Activated CD8-positive, alpha-beta T cell treated with anti-CD3 and anti-CD28 coated beads for 36 hours (primary cell): Measurements from ENCODE around the gene PDZRN4. TPM values are rescaled to one million over a fixed set of nuclear protein-coding genes. Genes with fewer than 3 reads are reported as not detected.

Experiments
- ATAC-seq: fragments of 200-7000 bp; cut with Tn5 transposase; one replicate; pipeline ENCODE4 v1.10.0; 2021; ENCODE audit warnings: mild to moderate bottlenecking, moderate library complexity
- CTCF ChIA-PET: fragments of 350-600 bp; sonication (Branson Sonifier 250); formaldehyde crosslinking; loops from one replicate; lab custom pipeline; 2021; ENCODE audit warnings: antibody characterized with exemption; lab: Charles Lee
- POLR2A ChIA-PET: fragments of 350-600 bp; sonication (Branson Sonifier 250); formaldehyde crosslinking; loops from one replicate; lab custom pipeline; 2021; ENCODE audit warnings: antibody characterized with exemption; lab: Charles Lee
- DNase-seq: peaks from one replicate; pipeline ENCODE4 v3.0.0-alpha.2; 2020
- H3K27ac Mint-ChIP-seq: one replicate; pipeline ENCODE4 v1.8.0; 2021; ENCODE audit warnings: mild to moderate bottlenecking, mixed read lengths
- H3K27me3 Mint-ChIP-seq: one replicate; pipeline ENCODE4 v1.8.0; 2021; ENCODE audit warnings: mixed read lengths
- H3K36me3 Mint-ChIP-seq: one replicate; pipeline ENCODE4 v1.8.0; 2021; ENCODE audit warnings: low read depth, mixed read lengths
- H3K4me1 Mint-ChIP-seq: one replicate; pipeline ENCODE4 v1.8.0; 2021; ENCODE audit warnings: low read depth, mixed read lengths
- H3K4me3 Mint-ChIP-seq: one replicate; pipeline ENCODE4 v1.8.0; 2021; ENCODE audit warnings: mild to moderate bottlenecking, moderate library complexity, mixed read lengths
- H3K9me3 Mint-ChIP-seq: one replicate; pipeline ENCODE4 v1.8.0; 2021; ENCODE audit warnings: mixed read lengths
- intact Hi-C: fragments of 100-400 bp; cut with micrococcal nuclease; formaldehyde crosslinking; loops from one replicate; pipeline ENCODE4 v1.10.0; 2022
- total RNA-seq, 2 experiments: library from RNA; stranded (reverse); gene quantifications; one replicate each; pipeline ENCODE4 v1.2.3, GENCODE V29; 2021
- TF ChIP-seq, protein P1 (sequence below): fragments of 200-600 bp; IDR thresholded peaks from one replicate; pipeline ENCODE4 v1.8.0; 2022; ENCODE audit warnings: antibody characterized with exemption, mild to moderate bottlenecking

Gene PDZRN4
- total RNA-seq, 2 experiments from 2014 or later: not detected

DNA sequence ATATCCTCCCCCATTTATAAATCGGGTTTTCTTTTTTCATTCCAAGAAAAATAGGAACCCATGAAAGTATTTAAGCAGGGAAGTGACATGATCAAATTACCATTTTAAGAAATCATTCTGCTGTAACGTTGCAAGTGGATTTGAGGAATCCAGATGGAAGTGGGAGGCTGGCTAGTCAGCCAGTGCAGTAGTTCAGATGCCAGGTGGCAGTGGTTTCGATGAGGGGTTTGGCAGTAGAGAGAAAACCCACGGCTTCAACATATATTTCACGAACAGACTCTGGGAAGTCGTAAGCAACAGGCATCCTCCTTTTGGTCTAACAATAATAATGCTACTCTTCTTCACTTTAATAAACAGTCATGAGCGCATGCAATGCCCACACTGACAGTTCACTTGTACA lies 25.0 kb downstream of the PDZRN4 start:
- TF ChIP-seq, protein P1, sequence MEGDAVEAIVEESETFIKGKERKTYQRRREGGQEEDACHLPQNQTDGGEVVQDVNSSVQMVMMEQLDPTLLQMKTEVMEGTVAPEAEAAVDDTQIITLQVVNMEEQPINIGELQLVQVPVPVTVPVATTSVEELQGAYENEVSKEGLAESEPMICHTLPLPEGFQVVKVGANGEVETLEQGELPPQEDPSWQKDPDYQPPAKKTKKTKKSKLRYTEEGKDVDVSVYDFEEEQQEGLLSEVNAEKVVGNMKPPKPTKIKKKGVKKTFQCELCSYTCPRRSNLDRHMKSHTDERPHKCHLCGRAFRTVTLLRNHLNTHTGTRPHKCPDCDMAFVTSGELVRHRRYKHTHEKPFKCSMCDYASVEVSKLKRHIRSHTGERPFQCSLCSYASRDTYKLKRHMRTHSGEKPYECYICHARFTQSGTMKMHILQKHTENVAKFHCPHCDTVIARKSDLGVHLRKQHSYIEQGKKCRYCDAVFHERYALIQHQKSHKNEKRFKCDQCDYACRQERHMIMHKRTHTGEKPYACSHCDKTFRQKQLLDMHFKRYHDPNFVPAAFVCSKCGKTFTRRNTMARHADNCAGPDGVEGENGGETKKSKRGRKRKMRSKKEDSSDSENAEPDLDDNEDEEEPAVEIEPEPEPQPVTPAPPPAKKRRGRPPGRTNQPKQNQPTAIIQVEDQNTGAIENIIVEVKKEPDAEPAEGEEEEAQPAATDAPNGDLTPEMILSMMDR: no peak
- no peak for DNase-seq
- Mint-ChIP-seq H3K27me3 (no peaks in the 10 kb centered on the region), H3K36me3 (no peaks in the 10 kb centered on the region), H3K9me3 (no peaks in the 10 kb centered on the region), H3K4me1 (no peaks in the 10 kb centered on the region), H3K4me3 (no peak overlapping the region), H3K27ac (no peak overlapping the region)
- CTCF ChIA-PET: no interaction called here
- POLR2A ChIA-PET: no interaction called here
- no peak for ATAC-seq
- intact Hi-C loops: no loop called here

DNA sequence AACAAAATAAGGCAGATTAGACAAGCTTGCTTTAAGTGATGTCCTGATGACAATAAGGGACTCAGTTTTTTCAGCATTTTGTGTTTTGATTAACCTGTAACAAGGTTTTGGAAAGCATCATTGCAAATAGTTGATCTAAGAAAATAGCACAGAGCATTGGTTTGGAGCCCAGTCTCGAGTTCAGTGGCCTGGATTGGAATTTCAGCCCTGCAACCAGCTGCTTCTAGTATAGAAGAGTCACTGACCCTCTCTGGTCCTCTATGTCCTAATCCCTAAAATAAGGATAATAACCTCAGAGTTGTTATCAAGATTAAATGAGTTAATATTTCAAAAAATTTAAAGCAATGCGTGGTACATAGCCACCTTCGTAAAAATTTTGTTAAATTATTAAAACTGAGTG lies 25.5 kb downstream of the PDZRN4 start:
- ATAC-seq (no peak), DNase-seq (no peak)
- ChIA-PET POLR2A (no interaction called here), CTCF (no interaction called here)
- Mint-ChIP-seq H3K9me3 (no peaks in the 10 kb centered on the region), H3K36me3 (no peaks in the 10 kb centered on the region), H3K4me3 (no peak overlapping the region), H3K4me1 (no peaks in the 10 kb centered on the region), H3K27ac (no peak overlapping the region), H3K27me3 (no peaks in the 10 kb centered on the region)
- TF ChIP-seq, protein P1: no peak
- intact Hi-C loops: no loop called here

DNA sequence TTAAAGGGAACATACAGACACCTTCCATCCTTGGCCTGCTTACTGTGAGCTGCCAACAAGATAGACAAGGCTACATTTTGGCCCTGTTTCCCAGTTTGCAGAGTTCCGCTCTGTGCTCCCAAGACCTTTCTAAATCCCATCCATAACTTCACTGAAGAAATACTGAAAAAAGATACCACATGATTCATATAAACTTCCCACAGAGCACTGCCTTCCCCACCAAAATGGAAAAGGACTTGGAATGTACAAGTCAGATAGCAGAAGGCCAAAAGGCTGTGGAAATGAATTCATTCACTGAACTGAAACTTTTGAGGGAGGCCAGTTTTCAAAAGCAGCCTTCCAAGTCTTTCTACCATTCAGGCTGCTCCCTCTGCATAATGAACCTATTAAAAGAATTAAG lies 29.6 kb downstream of the PDZRN4 start:
- no peak for ATAC-seq
- Mint-ChIP-seq H3K27ac (no peak overlapping the region), H3K4me3 (no peak overlapping the region), H3K9me3 (no peaks in the 10 kb centered on the region), H3K36me3 (no peaks in the 10 kb centered on the region), H3K4me1 (no peaks in the 10 kb centered on the region), H3K27me3 (no peaks in the 10 kb centered on the region)
- intact Hi-C loops: no loop called here
- ChIA-PET POLR2A (no interaction called here), CTCF (no interaction called here)
- TF ChIP-seq, protein P1: no peak
- DNase-seq: no peak

DNA sequence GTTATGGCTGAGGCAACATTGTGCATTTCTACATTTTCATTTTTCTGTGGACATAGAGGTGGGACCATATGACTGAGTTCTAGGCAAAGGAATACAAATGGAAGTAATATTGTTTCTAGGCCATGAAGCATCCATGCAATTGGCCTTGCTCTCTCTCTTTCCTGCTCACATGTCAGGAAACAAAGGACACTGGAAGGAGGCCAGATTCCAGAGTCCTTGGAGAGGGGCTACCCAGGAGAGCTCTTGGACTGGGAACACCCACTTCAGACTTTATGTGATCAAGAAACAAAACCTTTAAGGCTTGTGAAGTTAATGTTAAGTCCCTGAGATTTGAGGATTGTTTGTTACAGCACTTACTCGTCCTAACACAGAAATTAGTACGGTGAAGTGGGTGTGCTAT lies 32.8 kb downstream of the PDZRN4 start:
- ATAC-seq: no peak
- no peak for DNase-seq
- ChIA-PET POLR2A (interaction anchor here (0.6 kb wide), 1 partner anchor 97 kb away, joined by 3 read pairs; no protein-coding TSS in a partner anchor), CTCF (no interaction called here)
- no peak overlapping the region for H3K4me3 Mint-ChIP-seq
- no peak overlapping the region for H3K27ac Mint-ChIP-seq
- no peaks in the 10 kb centered on the region for H3K9me3 Mint-ChIP-seq
- H3K27me3 Mint-ChIP-seq: no peaks in the 10 kb centered on the region
- H3K4me1 Mint-ChIP-seq: no peaks in the 10 kb centered on the region
- H3K36me3 Mint-ChIP-seq: no peaks in the 10 kb centered on the region
- TF ChIP-seq, protein P1: no peak
- intact Hi-C loops: no loop called here

DNA sequence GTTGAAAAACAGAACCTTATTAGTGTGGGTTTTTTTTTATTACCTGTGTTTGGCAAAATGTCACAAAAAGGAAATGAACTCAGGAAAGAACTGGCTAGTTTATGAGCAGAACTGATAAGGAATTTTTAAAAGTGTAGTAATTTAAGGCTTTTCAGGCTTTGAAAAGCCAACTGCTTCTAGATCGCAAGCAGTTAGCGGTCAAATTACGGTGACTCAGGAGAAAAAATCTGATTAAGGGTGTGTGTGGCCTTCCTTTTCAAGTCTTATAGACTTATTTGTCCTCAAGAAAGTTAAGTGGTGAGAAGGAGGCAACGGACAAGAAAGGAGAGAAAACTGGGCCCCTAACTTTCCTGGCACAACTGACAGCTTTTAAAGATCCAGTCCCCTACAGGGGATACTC lies 33.4 kb downstream of the PDZRN4 start:
- no peaks in the 10 kb centered on the region for H3K4me1 Mint-ChIP-seq
- H3K9me3 Mint-ChIP-seq: no peaks in the 10 kb centered on the region
- intact Hi-C loops: no loop called here
- H3K27ac Mint-ChIP-seq: no peak overlapping the region
- H3K36me3 Mint-ChIP-seq: no peaks in the 10 kb centered on the region
- no peak overlapping the region for H3K4me3 Mint-ChIP-seq
- ATAC-seq (no peak), DNase-seq (no peak)
- CTCF ChIA-PET: no interaction called here
- H3K27me3 Mint-ChIP-seq: no peaks in the 10 kb centered on the region
- POLR2A ChIA-PET: interaction anchor here (0.6 kb wide), 1 partner anchor 96 kb away, joined by 3 read pairs; no protein-coding TSS in a partner anchor
- TF ChIP-seq, protein P1: no peak
